Thoracic aorta (tissue), 2 donors: ENCODE data around the gene ANKZF1. TPM values are rescaled to one million over a fixed set of nuclear protein-coding genes. Genes with fewer than 3 reads are reported as not detected.

Experiments
- ATAC-seq: fragments of 150-250 bp; one replicate; pipeline ENCODE4 v1.8.0; 2017; ENCODE audit warnings: low read depth; ENCODE audit not compliant: insufficient number of reproducible peaks, low FRiP score
- DNase-seq: peaks from one replicate; pipeline ENCODE4 v3.0.0-alpha.2; 2020; ENCODE audit warnings: low spot score
- H3K27ac ChIP-seq, 2 donors: fragments of 200-600 bp; sonication (generic); 1 replicate in 1 of 2; 2 replicates in 1 of 2; pipeline ENCODE4 v1.5.1; 2016; ENCODE audit warnings: mild to moderate bottlenecking in 2 of 2, moderate library complexity in 2 of 2
- H3K27me3 ChIP-seq: fragments of 200-600 bp; sonication (generic); replicated peaks from 2 replicates; pipeline ENCODE4 v1.6.0; 2016; ENCODE audit warnings: mild to moderate bottlenecking; ENCODE audit not compliant: insufficient read depth
- H3K36me3 ChIP-seq: fragments of 200-600 bp; sonication (generic); one replicate; pipeline ENCODE4 v1.5.1; 2016
- H3K4me1 ChIP-seq, 2 donors: fragments of 200-600 bp; sonication (generic); 1 replicate in 1 of 2; 2 replicates in 1 of 2; pipeline versions ENCODE4 v1.5.1 to v1.6.0; 2016; ENCODE audit warnings: low read depth in 2 of 2, mild to moderate bottlenecking in 1 of 2; ENCODE audit not compliant: control insufficient read depth in 1 of 2
- H3K4me3 ChIP-seq: fragments of 200-600 bp; sonication (generic); 2 replicates; pipeline ENCODE4 v1.5.1; 2016; ENCODE audit warnings: mild to moderate bottlenecking
- H3K9me3 ChIP-seq: fragments of 200-600 bp; sonication (generic); 2 replicates; pipeline ENCODE4 v1.5.1; 2016
- CTCF ChIP-seq: fragments of 200-600 bp; sonication (generic); IDR thresholded peaks from one replicate; pipeline ENCODE4 v1.5.1; 2019; ENCODE audit warnings: antibody characterized with exemption
- total RNA-seq, 2 donors: library from RNA; depleted of rRNA; stranded (reverse); fragments of >200 nt; gene quantifications; one replicate each; pipeline versions ENCODE4 v1.1.0 to v1.2.3, GENCODE V29; 2016

The ANKZF1 gene
- total RNA-seq, 2 donors from 2014 or later, result 69.7 to 72.6 TPM

GRCh38 chr2:219219784-219220532, 9.6 kb upstream of the ANKZF1 start:
- no peak for ATAC-seq
- Histone ChIP-seq H3K9me3 (no peaks in the 10 kb centered on the region), H3K4me3 (peak overlapping the region; percentile 74), H3K27me3 (no peaks in the 10 kb centered on the region), H3K27ac (peak overlapping the region; percentile 89 to 93), H3K4me1 (peaks cover 17 to 39% of the 10 kb centered on the region in 2 donors), H3K36me3 (peaks cover 54% of the 10 kb centered on the region)
- no peak for TF ChIP-seq CTCF
- DNase-seq, result no peak

- H3K4me1 ChIP-seq, result peaks cover 17 to 39% of the 10 kb centered on the region in 2 donors
- no peak for DNase-seq
- H3K36me3 ChIP-seq, result peaks cover 63% of the 10 kb centered on the region
- H3K4me3 ChIP-seq, result no peak overlapping the region
- H3K27ac ChIP-seq, result peak overlapping the region in 1 of 2 donors; percentile 5
- ATAC-seq, result no peak
- H3K9me3 ChIP-seq, result no peaks in the 10 kb centered on the region
- no peaks in the 10 kb centered on the region for H3K27me3 ChIP-seq
- TF ChIP-seq CTCF, result no peak
Measured at GRCh38 chr2:219220652-219221402, 8.8 kb upstream of the ANKZF1 start.

DNA sequence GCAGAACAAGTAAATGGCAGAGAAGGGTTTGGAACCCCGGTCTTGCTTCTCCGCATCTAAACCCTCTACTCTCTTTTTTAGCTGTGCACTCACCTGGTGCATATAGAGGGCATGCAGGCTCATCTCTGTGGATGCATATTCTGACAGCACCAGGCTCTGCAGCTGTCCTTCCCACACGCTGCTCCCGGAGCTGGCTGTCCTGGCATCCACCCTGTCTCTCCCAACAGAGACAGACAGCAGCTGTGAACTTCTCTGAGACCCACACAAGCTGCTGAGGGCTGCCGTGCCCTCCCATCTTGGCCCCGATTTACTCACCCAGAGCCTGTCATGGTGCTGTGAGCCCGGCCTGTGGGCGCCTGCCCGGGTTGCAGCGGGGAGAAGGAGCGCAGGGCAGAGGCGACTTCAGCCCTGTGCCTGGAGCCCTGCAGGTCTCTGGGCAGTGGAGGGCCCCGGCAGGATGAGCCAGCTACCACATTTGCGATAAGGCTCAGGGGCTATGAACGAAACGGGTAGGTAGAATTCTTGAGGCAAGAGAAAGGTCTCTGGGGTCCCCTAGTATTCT, 7.6 kb upstream of the ANKZF1 start:
- H3K4me3 ChIP-seq, result no peak overlapping the region
- no peaks in the 10 kb centered on the region for H3K9me3 ChIP-seq
- ATAC-seq (no peak), DNase-seq (no peak)
- TF ChIP-seq CTCF, result no peak
- no peak overlapping the region for H3K27ac ChIP-seq
- H3K27me3 ChIP-seq, result no peaks in the 10 kb centered on the region
- peaks cover 65% of the 10 kb centered on the region for H3K36me3 ChIP-seq
- H3K4me1 ChIP-seq, result peaks cover 15 to 28% of the 10 kb centered on the region in 2 donors

DNA sequence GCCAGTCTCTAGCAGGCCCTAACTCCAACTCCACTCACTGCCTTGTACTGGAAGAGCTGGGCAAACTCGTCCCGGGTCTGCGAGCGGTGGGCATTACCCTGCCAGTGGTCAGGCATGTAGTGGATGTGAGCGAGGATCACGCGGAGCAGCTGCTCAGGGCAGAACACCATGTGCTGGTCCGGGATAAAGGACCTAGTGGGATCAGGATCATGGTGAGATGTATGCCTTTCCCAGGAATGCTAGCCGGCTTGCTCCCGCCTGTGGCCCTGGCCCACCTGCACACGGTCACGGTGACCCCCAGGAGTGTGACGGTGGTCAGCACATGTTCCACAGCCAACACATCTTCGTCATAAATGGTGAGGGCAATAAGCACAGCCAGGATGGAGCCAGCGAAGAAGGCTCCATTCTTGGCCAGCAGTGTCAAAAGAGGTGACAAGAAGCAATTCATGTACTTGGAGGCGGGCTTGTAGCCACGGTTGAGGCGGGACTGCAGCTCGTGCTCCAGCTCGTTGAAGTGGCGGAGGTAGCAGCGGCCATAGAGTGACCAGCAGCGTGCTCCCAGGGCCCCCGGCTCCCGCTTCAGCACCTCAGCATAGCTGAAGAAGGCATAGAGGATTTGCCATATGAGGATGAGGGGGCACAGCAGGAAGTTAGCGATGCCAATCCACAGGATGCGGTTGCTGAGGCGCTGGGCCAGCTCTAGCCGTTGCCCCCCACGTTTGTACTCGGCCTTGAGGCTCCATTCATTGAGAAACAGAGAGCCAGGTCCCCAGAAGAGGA, 5.6 kb upstream of the ANKZF1 start:
- no peaks in the 10 kb centered on the region for H3K27me3 ChIP-seq
- DNase-seq (no peak), ATAC-seq (no peak)
- H3K4me3 ChIP-seq, result no peak overlapping the region
- peaks cover 65% of the 10 kb centered on the region for H3K36me3 ChIP-seq
- H3K27ac ChIP-seq, result no peak overlapping the region
- no peak for TF ChIP-seq CTCF
- H3K9me3 ChIP-seq, result no peaks in the 10 kb centered on the region
- H3K4me1 ChIP-seq, result peaks cover 17 to 27% of the 10 kb centered on the region in 2 donors
